HG03354 (cell line): ENCODE results near the gene CBARP.
A peak's percentile ranks its signal among the peaks of the same experiment; 100 is the strongest.

ENCODE experiments used
- ATAC-seq: cut with Tn5 transposase; IDR thresholded peaks from one replicate; pipeline ENCODE4 v1.9.1; 2021; ENCODE audit warnings: mild to moderate bottlenecking; ENCODE audit not compliant: unreplicated experiment, poor library complexity, severe bottlenecking

The CBARP gene

GRCh38 chr19:1266129-1266915 is 28.5 kb upstream of the CBARP start:
- ATAC-seq = peak; percentile 27

GRCh38 chr19:1265615-1266128 is 27.9 kb upstream of the CBARP start:
- no peak for ATAC-seq

- no peak for ATAC-seq
Observed at GRCh38 chr19:1264801-1265614, 27.2 kb upstream of the CBARP start.

GRCh38 chr19:1263188-1263587 is 25.4 kb upstream of the CBARP start:
- no peak for ATAC-seq

GRCh38 chr19:1262623-1263123 is 24.9 kb upstream of the CBARP start:
- no peak for ATAC-seq

- no peak for ATAC-seq
Observed at GRCh38 chr19:1261798-1262622, 24.2 kb upstream of the CBARP start.

GRCh38 chr19:1261538-1261797 is 23.7 kb upstream of the CBARP start:
- ATAC-seq = no peak

- peak; percentile 48 for ATAC-seq
Observed at GRCh38 chr19:1260749-1261537, 23.1 kb upstream of the CBARP start.

- ATAC-seq = peak; percentile 14
Observed at GRCh38 chr19:1259876-1260748, 22.3 kb upstream of the CBARP start.

GRCh38 chr19:1259206-1259875 is 21.5 kb upstream of the CBARP start:
- ATAC-seq = peak; percentile 40

GRCh38 chr19:1258707-1259205 is 21.0 kb upstream of the CBARP start:
- ATAC-seq = no peak

- no peak for ATAC-seq
Observed at GRCh38 chr19:1258163-1258492, 20.3 kb upstream of the CBARP start.

GRCh38 chr19:1257475-1258162 is 19.8 kb upstream of the CBARP start:
- no peak for ATAC-seq

- no peak for ATAC-seq
Observed at GRCh38 chr19:1256646-1257474, 19.1 kb upstream of the CBARP start.

GRCh38 chr19:1255186-1256161 is 17.7 kb upstream of the CBARP start:
- ATAC-seq = no peak
